Stomach (tissue), 9 donors: Measurements from ENCODE around the gene ZNF491. TPM values are rescaled to one million over a fixed set of nuclear protein-coding genes. Genes with fewer than 3 reads are reported as not detected.

Source experiments
- DNase-seq, 2 donors: peaks; one replicate each; pipeline versions ENCODE4 v3.0.0 to v3.0.0-alpha.2; 2013 to 2019
- H3K27ac ChIP-seq, 5 donors: fragments of 200-600 bp in 4 of 5; sonication (generic) in 4 of 5; one replicate each; pipeline ENCODE4 v1.5.1; 2013 to 2019; ENCODE audit warnings: mild to moderate bottlenecking in 1 of 5, moderate library complexity in 1 of 5
- H3K27me3 ChIP-seq, 3 donors: fragments of 200-600 bp; sonication (generic); one replicate each; pipeline ENCODE4 v1.5.1; 2017 to 2019; ENCODE audit warnings: mixed run types in 1 of 3
- H3K36me3 ChIP-seq, 4 donors: fragments of 200-600 bp; sonication (generic); 1 replicate in 3 of 4; 2 replicates in 1 of 4; pipeline ENCODE4 v1.5.1; 2016 to 2019
- H3K4me1 ChIP-seq, 4 donors: fragments of 200-600 bp; sonication (generic); one replicate each; pipeline ENCODE4 v1.5.1; 2016 to 2019
- H3K4me3 ChIP-seq, 4 donors: fragments of 200-600 bp; sonication (generic) in 3 of 4; one replicate each; pipeline ENCODE4 v1.5.1; 2016 to 2019; ENCODE audit warnings: mild to moderate bottlenecking in 1 of 4
- H3K9me3 ChIP-seq, 4 donors: fragments of 200-600 bp; sonication (generic); one replicate each; pipeline ENCODE4 v1.5.1; 2016 to 2019
- CTCF ChIP-seq, 7 experiments: fragments of 450-650 bp in 4 of 7; fragments of 200-600 bp in 3 of 7; sonication (generic) in 3 of 7; IDR thresholded peaks; one replicate each; pipeline ENCODE4 v1.5.1; 2016 to 2019; ENCODE audit warnings: antibody characterized with exemption in 7 of 7, control low read depth in 2 of 7, mild to moderate bottlenecking in 1 of 7
- EP300 ChIP-seq: sonication (generic); formaldehyde crosslinking; IDR thresholded peaks from one replicate; pipeline ENCODE4 v1.6.1; 2017; ENCODE audit warnings: antibody characterized with exemption
- POLR2A ChIP-seq, 4 donors: fragments of 450-650 bp; IDR thresholded peaks; one replicate each; pipeline ENCODE4 v1.6.1; 2016; ENCODE audit warnings: antibody characterized with exemption in 4 of 4, control low read depth in 2 of 4, mild to moderate bottlenecking in 1 of 4, moderate library complexity in 1 of 4
- POLR2AphosphoS5 ChIP-seq, 3 donors: sonication (generic); formaldehyde crosslinking; IDR thresholded peaks; one replicate each; pipeline ENCODE4 v1.6.1; 2016; ENCODE audit warnings: antibody characterized with exemption in 3 of 3
- WGBS, 5 donors: extraction: QIAGEN DNeasy Blood & Tissue Kit in 3 of 5; methylation state at CpG; one replicate each; pipeline versions ENCODE4 v1.1.5 to v1.1.7; 2013 to 2018; 5-methylcytosine and 5-hydroxymethylcytosine counted together
- intact Hi-C: fragments of 100-400 bp; cut with DNase I; formaldehyde crosslinking; loops from one replicate; pipeline ENCODE4 v1.15.1; 2023; ENCODE audit warnings: low total_unique reads
- polyA plus RNA-seq, 3 donors: library from polyadenylated mRNA; stranded (reverse); fragments of 200-250 nt; gene quantifications; one replicate each; pipeline ENCODE4 v1.2.3, GENCODE V29; 2013
- total RNA-seq, 5 donors: library from RNA; depleted of rRNA; stranded (reverse); fragments of >200 nt; gene quantifications; one replicate each; pipeline versions ENCODE4 v1.1.0 to v1.2.3, GENCODE V29; 2014 to 2016
- donor health status: healthy with polysubstance abuse.
- donor health status: Bipolar disorder and iron deficiency.
- donor health status: healthy.

The ZNF491 gene
- total and polyA plus RNA-seq, 8 donors: 0.63 to 21.4 (median 2.1) TPM; not detected in 2

- intact Hi-C loops: no loop called here
- WGBS, 5 donors: 64 to 89% (median 77%) methylated on average over 3 of the region's 3 CpGs
- no peak for DNase-seq
- H3K9me3 ChIP-seq: peaks cover 0 to 14% (median 7%) of the 10 kb centered on the region in 4 donors
- H3K27ac ChIP-seq: no peak overlapping the region
- no peaks in the 10 kb centered on the region for H3K27me3 ChIP-seq
- peaks cover 7 to 20% (median 10%) of the 10 kb centered on the region in 4 donors for H3K4me1 ChIP-seq
- no peak overlapping the region for H3K4me3 ChIP-seq
- peaks cover 0 to 23% (median 6%) of the 10 kb centered on the region in 4 donors for H3K36me3 ChIP-seq
- TF ChIP-seq EP300 (no peak), POLR2A (IDR thresholded peaks at IDR 0.05) (no peak), POLR2AphosphoS5 (IDR thresholded peaks at IDR 0.05) (no peak), CTCF (IDR thresholded peaks at IDR 0.05) (no peak)
Measured at GRCh38 chr19:11853358-11853757, 55.0 kb downstream of the ZNF491 start.

GRCh38 chr19:11856596-11857250 lies 58.4 kb downstream of the ZNF491 start:
- H3K4me1 ChIP-seq: no peaks in the 10 kb centered on the region
- H3K27ac ChIP-seq: no peak overlapping the region
- 61 to 80% (median 72%) methylated on average over 12 of the region's 12 CpGs for WGBS, 5 donors
- no peak for TF ChIP-seq POLR2AphosphoS5 (IDR thresholded peaks at IDR 0.05)
- no peak for TF ChIP-seq POLR2A (IDR thresholded peaks at IDR 0.05)
- no peak for TF ChIP-seq CTCF (IDR thresholded peaks at IDR 0.05)
- no peak for TF ChIP-seq EP300
- H3K27me3 ChIP-seq: no peaks in the 10 kb centered on the region
- intact Hi-C loops: no loop called here
- peaks cover 0 to 46% (median 25%) of the 10 kb centered on the region in 4 donors for H3K9me3 ChIP-seq
- no peak overlapping the region for H3K4me3 ChIP-seq
- peak in 1 of 2 donors; percentile 46 for DNase-seq
- peaks cover 0 to 31% (median 11%) of the 10 kb centered on the region in 4 donors for H3K36me3 ChIP-seq

Other genes with a start within 250 kb of the ZNF491 start
- gene ELOF1, start 239.3 kb upstream of the ZNF491 start, total RNA-seq: 10 to 100 TPM in 4 of 5 donors, 1 to 10 TPM in 1; 2.3 to 25.5 (median 21.4) TPM
- gene ELOF1, start 239.3 kb upstream of the ZNF491 start, polyA plus RNA-seq: 10 to 100 TPM; 87.0 to 96.4 (median 93.1) TPM
- gene ACP5, start 220.9 kb upstream of the ZNF491 start, total RNA-seq: 10 to 100 TPM in 2 of 5 donors, 1 to 10 TPM in 2, not detected in 1; 6.1 to 47.5 (median 25.3) TPM
- 10 to 100 TPM; 48.9 to 67.9 (median 67.4) TPM for gene ACP5, start 220.9 kb upstream of the ZNF491 start, polyA plus RNA-seq
- gene ZNF627, start 201.0 kb upstream of the ZNF491 start, total RNA-seq: 10 to 100 TPM in 2 of 5 donors, 1 to 10 TPM in 2, not detected in 1; 1.4 to 21.7 (median 10.7) TPM
- 1 to 10 TPM; 5.5 to 6.4 (median 6.3) TPM for gene ZNF627, start 201.0 kb upstream of the ZNF491 start, polyA plus RNA-seq
- 10 to 100 TPM in 1 of 5 donors, 1 to 10 TPM in 4; 1.2 to 19.3 (median 5.8) TPM for gene ZNF823, start 59.6 kb upstream of the ZNF491 start, total RNA-seq
- 1 to 10 TPM; 3.1 to 4.6 (median 4.3) TPM for gene ZNF823, start 59.6 kb upstream of the ZNF491 start, polyA plus RNA-seq
- 10 to 100 TPM in 4 of 5 donors, 1 to 10 TPM in 1; 6.8 to 29.4 (median 22.8) TPM for gene ZNF441, start 31.5 kb upstream of the ZNF491 start, total RNA-seq
- 1 to 10 TPM; 1.7 to 2.9 (median 2.0) TPM for gene ZNF441, start 31.5 kb upstream of the ZNF491 start, polyA plus RNA-seq
- 100 to 1,000 TPM in 1 of 5 donors, 10 to 100 TPM in 4; 10.7 to 106 (median 23.9) TPM for gene ZNF440, start 15.8 kb downstream of the ZNF491 start, total RNA-seq
- gene ZNF440, start 15.8 kb downstream of the ZNF491 start, polyA plus RNA-seq: 1 to 10 TPM; 3.7 to 5.7 (median 4.9) TPM
- 10 to 100 TPM in 3 of 5 donors, 1 to 10 TPM in 1, under 1 TPM in 1; 0.58 to 17.0 (median 13.4) TPM for gene ZNF439, start 50.2 kb downstream of the ZNF491 start, total RNA-seq
- 1 to 10 TPM; 2.4 to 3.6 (median 3.1) TPM for gene ZNF439, start 50.2 kb downstream of the ZNF491 start, polyA plus RNA-seq
- gene ZNF69, start 89.3 kb downstream of the ZNF491 start, total RNA-seq: 10 to 100 TPM; 18.0 to 51.8 (median 21.7) TPM
- gene ZNF69, start 89.3 kb downstream of the ZNF491 start, polyA plus RNA-seq: 10 to 100 TPM in 1 of 3 donors, 1 to 10 TPM in 2; 5.1 to 11.7 (median 6.0) TPM
- gene ZNF700, start 126.6 kb downstream of the ZNF491 start, total RNA-seq: 10 to 100 TPM in 4 of 5 donors, 1 to 10 TPM in 1; 8.8 to 25.3 (median 16.5) TPM
- gene ZNF700, start 126.6 kb downstream of the ZNF491 start, polyA plus RNA-seq: 10 to 100 TPM in 1 of 3 donors, 1 to 10 TPM in 2; 3.5 to 15.4 (median 5.2) TPM
- gene ZNF763, start 166.5 kb downstream of the ZNF491 start, total RNA-seq: 1 to 10 TPM in 4 of 5 donors, not detected in 1; 2.2 to 5.7 (median 3.3) TPM
- 1 to 10 TPM; 1.3 to 5.0 (median 3.4) TPM for gene ZNF763, start 166.5 kb downstream of the ZNF491 start, polyA plus RNA-seq
- gene ZNF433, start 237.2 kb downstream of the ZNF491 start, total RNA-seq: 10 to 100 TPM in 2 of 5 donors, 1 to 10 TPM in 2, not detected in 1; 1.2 to 19.0 (median 9.2) TPM
- 1 to 10 TPM; 3.2 to 7.7 (median 3.7) TPM for gene ZNF433, start 237.2 kb downstream of the ZNF491 start, polyA plus RNA-seq